Liver (tissue), 3 donors: Measurements from ENCODE around the gene PNCK.

Source experiments
- ATF3 ChIP-seq: IDR thresholded peaks from 2 replicates; pipeline ENCODE4 v1.6.1; 2016; ENCODE audit warnings: antibody characterized with exemption
- CTCF ChIP-seq: fragments of 150-350 bp; IDR thresholded peaks from 2 replicates; pipeline ENCODE4 v1.5.1; 2017; ENCODE audit warnings: improper control_type of control experiment, low read depth, low read length; ENCODE audit not compliant: missing input control
- EGR1 ChIP-seq, 2 donors: IDR thresholded peaks; 2 replicates each; pipeline ENCODE4 v1.6.1; 2016 to 2018; ENCODE audit warnings: antibody characterized with exemption in 2 of 2, low read depth in 2 of 2
- GABPA ChIP-seq, 2 donors: IDR thresholded peaks in 1 of 2; conservative IDR thresholded peaks in 1 of 2; 2 replicates each; pipeline ENCODE4 v1.6.1; 2016; ENCODE audit warnings: antibody characterized with exemption in 2 of 2, mild to moderate bottlenecking in 1 of 2, moderate library complexity in 1 of 2
- JUND ChIP-seq, 2 donors: IDR thresholded peaks; 2 replicates each; pipeline ENCODE4 v1.6.1; 2016; ENCODE audit warnings: antibody characterized with exemption in 2 of 2
- MAX ChIP-seq: IDR thresholded peaks from 2 replicates; pipeline ENCODE4 v1.6.1; 2016; ENCODE audit warnings: antibody characterized with exemption
- RAD21 ChIP-seq, 2 donors: IDR thresholded peaks; 2 replicates each; pipeline ENCODE4 v1.6.1; 2016; ENCODE audit warnings: antibody characterized with exemption in 2 of 2, mild to moderate bottlenecking in 2 of 2
- REST ChIP-seq: IDR thresholded peaks from 2 replicates; pipeline ENCODE4 v1.6.1; 2016; ENCODE audit warnings: antibody characterized with exemption, mild to moderate bottlenecking
- YY1 ChIP-seq: IDR thresholded peaks from 2 replicates; pipeline ENCODE4 v1.6.1; 2016; ENCODE audit warnings: antibody characterized with exemption, mild to moderate bottlenecking
- donor health status: healthy.
- donor health status: healthy.

GRCh38 chrX:153692003-153692402 lies 18.4 kb upstream of the PNCK start:
- TF ChIP-seq ATF3 (no peak), CTCF (no peak), MAX (no peak), RAD21 (IDR thresholded peaks at IDR 0.05) (no peak), JUND (IDR thresholded peaks at IDR 0.05) (no peak), YY1 (no peak), GABPA (IDR thresholded peaks at IDR 0.05 in 1 of 2, conservative IDR thresholded peaks at IDR 0.05 in 1 of 2) (no peak), REST (no peak), EGR1 (IDR thresholded peaks at IDR 0.05; ENCODE audit: low read depth in 2 of 2) (no peak)
